Kidney (tissue), 14 donors: ENCODE results near the gene ZNF581. TPM values are rescaled to one million over a fixed set of nuclear protein-coding genes. Genes with fewer than 3 reads are reported as not detected.

Experiments used
- DNase-seq, 5 donors: peaks; one replicate each; pipeline ENCODE4 v3.0.0-alpha.2; 2013 to 2020
- FAIRE-seq: peaks from 2 replicates; lab custom pipeline; 2012; peaks lifted over from hg19 to GRCh38; lab: Jason Lieb, UNC
- H3K27ac ChIP-seq, 2 donors: one replicate each; pipeline ENCODE4 v1.7.0; 2013; ENCODE audit warnings: low read depth in 2 of 2, low read length in 2 of 2, inconsistent platforms in 1 of 2
- H3K27me3 ChIP-seq: one replicate; pipeline ENCODE4 v1.7.1; 2013; ENCODE audit warnings: low read length, inconsistent platforms; ENCODE audit not compliant: control insufficient read depth, insufficient read depth
- H3K36me3 ChIP-seq, 3 donors: one replicate each; pipeline versions ENCODE4 v1.7.0 to v1.7.1; 2013; ENCODE audit warnings: low read length in 3 of 3, control low read depth in 1 of 3, inconsistent platforms in 1 of 3; ENCODE audit not compliant: insufficient read depth in 3 of 3, control insufficient read depth in 2 of 3
- H3K4me1 ChIP-seq, 3 donors: one replicate each; pipeline versions ENCODE4 v1.7.0 to v1.7.1; 2013; ENCODE audit warnings: low read length in 3 of 3, inconsistent platforms in 1 of 3, low read depth in 1 of 3; ENCODE audit not compliant: control insufficient read depth in 2 of 3, insufficient read depth in 2 of 3
- H3K4me3 ChIP-seq, 3 donors: one replicate each; pipeline versions ENCODE4 v1.7.0 to v1.8.1; 2013; ENCODE audit warnings: low read length in 3 of 3, control low read depth in 1 of 3, inconsistent platforms in 1 of 3
- H3K9ac ChIP-seq, 3 donors: one replicate each; pipeline versions ENCODE4 v1.7.0 to v1.7.1; 2013; ENCODE audit warnings: low read length in 3 of 3, control low read depth in 1 of 3, inconsistent platforms in 1 of 3
- H3K9me3 ChIP-seq, 3 donors: one replicate each; pipeline versions ENCODE4 v1.7.0 to v1.7.1; 2013; ENCODE audit warnings: low read length in 3 of 3, control low read depth in 1 of 3, inconsistent platforms in 1 of 3; ENCODE audit not compliant: control insufficient read depth in 2 of 3, insufficient read depth in 1 of 3
- CTCF ChIP-seq: IDR thresholded peaks from 3 replicates; pipeline ENCODE4 v1.5.1; 2012; ENCODE audit warnings: mild to moderate bottlenecking, moderate library complexity, borderline replicate concordance; ENCODE audit not compliant: insufficient read depth; ENCODE audit errors: extremely low read depth
- intact Hi-C: fragments of 100-400 bp; cut with DNase I; formaldehyde crosslinking; loops from one replicate; pipeline ENCODE4 v1.11.1; 2022
- polyA plus RNA-seq: library from polyadenylated mRNA; stranded (reverse); fragments of 350-450 nt; fragmentation: Illumina TruSeq; extraction: RNeasy Lipid Tissue Mini Kit (QIAGEN cat#74804); gene quantifications from one replicate; pipeline ENCODE4 v1.2.3, GENCODE V29; 2014; ENCODE audit warnings: low read depth, low replicate concordance; ENCODE audit not compliant: insufficient read depth
- total RNA-seq: library from RNA; stranded (reverse); fragmentation: NEBNext Ultra II Directional; extraction: Animal tissue kit (Norgen Biotek cat#: 25700); gene quantifications from one replicate; pipeline ENCODE4 v1.2.1, GENCODE V29; 2021
- donor health status: control.
- donor health status: control.
- donor health status: control.
- donor health status: control.
- donor health status: control.
- donor health status: DM: yes; HTN: yes; CAD: no.
- donor health status: Normal renal cell carcinoma (clear cell type).

The ZNF581 gene
- total and polyA plus RNA-seq, 2 donors from 2014 or later = 22.0 to 23.6 TPM

DNA sequence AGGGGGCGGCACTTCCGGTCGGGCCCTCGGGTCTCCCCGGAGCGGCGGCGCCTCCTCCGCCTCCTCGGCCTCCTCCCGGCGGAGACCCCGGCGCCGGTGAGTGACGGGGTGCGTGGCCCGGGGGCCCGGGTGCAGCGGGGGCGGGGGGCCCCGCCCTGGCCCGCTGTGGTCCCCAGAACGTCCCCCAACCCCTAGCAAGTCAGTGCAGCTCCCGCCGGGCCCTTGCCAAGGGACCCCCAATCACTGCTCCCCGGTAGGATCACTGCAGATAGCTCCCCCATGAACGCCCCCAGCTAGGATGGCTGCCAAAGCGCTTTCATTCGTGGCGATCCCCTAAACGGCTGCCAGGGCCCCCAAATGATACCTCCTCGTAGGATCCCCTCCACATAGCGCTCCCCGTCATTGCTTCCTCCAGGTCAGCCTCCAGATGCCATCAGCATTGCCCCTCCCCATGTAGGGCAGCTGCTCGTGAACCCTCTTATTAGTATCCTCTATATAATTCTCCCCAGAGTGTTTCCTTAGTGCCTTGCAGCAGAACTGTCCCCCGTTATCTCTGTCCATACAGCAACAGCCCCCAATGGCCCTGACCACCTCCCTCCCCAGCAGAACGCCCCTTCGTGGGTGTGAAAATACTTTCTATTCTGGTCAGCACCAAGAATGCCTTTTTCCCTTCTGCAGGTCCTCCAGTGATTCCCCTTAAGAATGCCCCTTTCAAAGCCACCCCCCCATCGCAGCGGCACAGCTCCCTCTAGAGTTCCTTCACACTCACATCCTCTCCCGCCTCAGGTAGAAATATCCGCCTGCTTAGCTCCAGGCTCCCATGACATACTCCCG, 37.6 kb upstream of the ZNF581 start, which contains the start of gene ZNF865:
ZNF865 (plus strand) TSS at position 11 of the 834 bp plus-strand sequence. CDS start 7,972 bp downstream, outside the sequence.
- Histone ChIP-seq H3K4me3 (peak within 1 kb of the TSS; percentile 81 to 92 (median 89)), H3K4me1 (peaks cover 0 to 18% (median 3%) of the 10 kb centered on the region in 3 donors), H3K27me3 (no peaks in the 10 kb centered on the region), H3K27ac (peak within 1 kb of the TSS; percentile 92 to 98), H3K36me3 (peaks cover 0 to 3% (median 0%) of the 10 kb centered on the region in 3 donors), H3K9me3 (no peaks in the 10 kb centered on the region), H3K9ac (peak within 1 kb of the TSS; percentile 81 to 90 (median 83))
- peak; percentile 87 to 94 (median 90) for DNase-seq
- intact Hi-C loops = no loop called here
- peak; percentile 68 for TF ChIP-seq CTCF
- no peak for FAIRE-seq

GRCh38 chr19:55606471-55606787, 37.0 kb upstream of the ZNF581 start:
- Histone ChIP-seq H3K4me3 (peak overlapping the region; percentile 81 to 92 (median 89)), H3K27me3 (no peaks in the 10 kb centered on the region), H3K4me1 (peaks cover 0 to 12% (median 0%) of the 10 kb centered on the region in 3 donors), H3K9ac (peak overlapping the region; percentile 61 to 83 (median 72)), H3K9me3 (no peaks in the 10 kb centered on the region), H3K36me3 (peaks cover 0 to 3% (median 0%) of the 10 kb centered on the region in 3 donors), H3K27ac (peak overlapping the region; percentile 90 to 95)
- no peak for TF ChIP-seq CTCF
- no peak for FAIRE-seq
- no peak for DNase-seq
- intact Hi-C loops = no loop called here

DNA sequence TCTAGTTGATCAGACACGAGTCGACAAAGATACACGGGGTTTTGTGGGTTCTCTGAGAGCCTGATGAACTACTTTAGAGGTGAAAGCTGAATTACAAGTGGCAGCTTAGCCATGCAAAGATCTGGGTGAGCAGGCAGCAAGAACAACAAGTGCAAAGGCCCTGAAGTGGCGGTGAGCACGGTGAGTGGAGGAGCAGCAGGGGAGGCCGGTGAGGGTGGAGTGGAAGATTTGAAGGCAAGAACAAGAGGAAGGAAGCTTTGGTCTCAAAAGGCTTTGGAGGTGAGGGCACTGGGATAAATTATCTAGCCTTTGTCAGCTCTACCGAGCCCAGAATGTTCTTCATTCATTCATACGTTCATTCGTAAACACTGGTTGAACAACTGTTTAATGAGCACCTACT, 36.6 kb upstream of the ZNF581 start:
- Histone ChIP-seq H3K4me3 (peak overlapping the region in 1 of 3 donors; percentile 89), H3K9ac (peak overlapping the region in 1 of 3 donors; percentile 83), H3K9me3 (no peaks in the 10 kb centered on the region), H3K36me3 (peaks cover 0 to 3% (median 0%) of the 10 kb centered on the region in 3 donors), H3K27me3 (no peaks in the 10 kb centered on the region), H3K4me1 (peaks cover 0 to 12% (median 0%) of the 10 kb centered on the region in 3 donors), H3K27ac (no peak overlapping the region)
- intact Hi-C loops = no loop called here
- no peak for FAIRE-seq
- TF ChIP-seq CTCF = no peak
- no peak for DNase-seq
